T47D (cell line): ENCODE measurements around the gene CLHC1.
"Not testable (repeated sequence)": the region's sequence is repeated elsewhere in the genome, so short reads cannot be mapped to it uniquely, and the experiment has no call there.

Experiments used
- DNase-seq, 2 experiments: peaks; one replicate each; pipeline versions ENCODE4 v3.0.0 to v3.0.0-alpha.2; 2011 to 2012; ENCODE audit warnings: low read depth in 1 of 2, low spot score in 1 of 2
- JUND ChIP-seq: IDR thresholded peaks from 2 replicates; pipeline ENCODE4 v1.6.1; 2012; ENCODE audit warnings: low read depth
- in situ Hi-C: cut with HindIII; loops from 2 replicates; pipeline ENCODE4 v1.10.0; 2016; ENCODE audit warnings: low sequenced_read_pairs, low pct_unique_long_range_greater_than_20kb

The CLHC1 gene

GRCh38 chr2:55138882-55139229 is 93.2 kb downstream of the CLHC1 start:
- DNase-seq = no peak
- TF ChIP-seq JUND = no peak
- in situ Hi-C loops = no loop called here

- DNase-seq = no peak
- in situ Hi-C loops = no loop called here
- no peak for TF ChIP-seq JUND
These were observed 93.8 kb downstream of the CLHC1 start for GRCh38 chr2:55138014-55138881.

DNA sequence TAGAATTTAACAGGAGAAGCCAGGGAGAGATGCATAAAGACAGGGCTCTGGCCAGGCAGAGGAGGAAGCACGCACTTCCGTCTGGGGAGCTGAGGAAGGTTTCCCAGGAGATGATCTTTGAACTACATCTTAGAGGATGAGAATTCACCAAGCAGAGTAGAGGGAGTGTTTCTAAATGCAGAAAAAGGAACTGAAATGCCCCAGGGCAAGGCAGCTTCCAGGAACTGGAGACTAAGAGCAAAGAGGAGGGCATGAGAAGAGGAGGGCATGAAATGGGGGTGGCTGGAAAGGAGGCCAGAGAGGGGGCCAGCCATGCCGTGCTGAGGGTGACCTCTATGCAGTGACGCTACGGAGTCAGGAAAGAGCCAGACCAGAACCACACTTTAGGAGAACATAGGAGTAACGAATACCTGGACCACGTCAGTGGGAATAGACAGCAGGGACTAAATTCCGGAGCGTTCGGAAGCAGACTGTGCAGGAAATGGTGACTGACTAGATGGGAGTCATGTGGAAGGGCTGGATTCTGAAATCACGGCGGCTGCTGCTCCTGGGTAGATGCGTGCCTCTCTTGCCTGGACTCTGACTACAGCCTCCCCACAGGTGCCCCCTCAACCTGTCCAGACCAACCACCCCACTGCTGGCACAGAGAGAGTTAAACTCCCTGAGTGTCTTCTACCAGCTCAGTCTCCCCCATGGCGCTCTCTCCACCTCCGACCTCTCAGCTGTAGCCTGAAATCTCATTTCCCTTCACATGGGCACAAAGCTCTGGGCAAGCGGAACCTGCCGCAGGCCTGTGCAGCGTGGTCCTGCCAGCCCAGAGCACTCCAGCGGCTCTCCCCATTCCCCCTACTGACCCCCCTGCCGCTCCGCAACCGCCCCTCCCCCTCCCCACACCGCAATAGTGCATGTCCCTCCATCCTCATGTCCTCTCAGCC is 94.8 kb downstream of the CLHC1 start:
- in situ Hi-C loops = no loop called here
- no peak for DNase-seq
- TF ChIP-seq JUND = no peak

DNA sequence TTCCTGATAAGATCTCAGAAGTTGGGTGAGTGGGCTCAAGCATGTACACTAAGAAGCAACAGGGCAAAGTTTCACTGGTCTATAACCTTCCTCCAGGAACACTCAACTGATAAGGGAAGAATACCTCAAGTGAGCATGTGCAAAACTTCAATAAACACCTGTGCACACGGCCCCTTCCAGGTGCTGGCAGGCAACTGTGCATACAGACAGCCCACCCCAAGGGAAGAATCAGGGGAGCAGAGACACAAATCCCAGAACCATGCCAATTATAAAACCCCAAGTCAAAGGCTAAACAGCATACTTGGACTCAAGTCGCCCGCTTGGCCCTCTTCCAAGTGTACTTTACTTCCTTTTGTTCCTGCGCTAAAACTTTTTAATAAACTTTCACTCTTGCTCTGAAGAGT is 96.0 kb downstream of the CLHC1 start:
- in situ Hi-C loops = no loop called here
- no peak for DNase-seq
- no peak for TF ChIP-seq JUND

DNA sequence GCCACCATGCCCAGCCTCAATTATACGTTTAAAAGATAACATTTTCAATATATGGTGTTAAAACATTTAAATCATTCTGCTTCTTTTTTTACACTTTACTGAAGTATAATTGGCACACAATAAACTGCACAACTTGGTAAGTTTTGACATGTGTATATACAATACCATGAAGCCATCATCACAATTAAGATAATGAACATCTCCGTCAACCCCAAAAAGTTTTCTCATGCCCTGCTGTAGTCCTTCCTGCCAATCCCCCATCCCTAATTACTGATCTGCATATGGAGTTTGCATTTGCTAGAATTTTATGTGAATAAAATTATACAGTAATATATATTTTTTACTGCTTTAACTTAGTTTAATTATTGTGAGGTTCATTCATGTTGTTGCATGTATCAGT is 96.6 kb downstream of the CLHC1 start:
- in situ Hi-C loops = no loop called here
- TF ChIP-seq JUND = no peak
- no peak for DNase-seq

GRCh38 chr2:55134316-55134706 is 97.8 kb downstream of the CLHC1 start:
- in situ Hi-C loops = no loop called here
- no peak for TF ChIP-seq JUND
- no peak for DNase-seq

GRCh38 chr2:55133467-55134315 is 98.4 kb downstream of the CLHC1 start:
- DNase-seq = no peak
- no peak for TF ChIP-seq JUND
- in situ Hi-C loops = no loop called here

- DNase-seq = no peak
- no peak for TF ChIP-seq JUND
- in situ Hi-C loops = no loop called here
These were observed 101.2 kb downstream of the CLHC1 start for GRCh38 chr2:55130849-55131248.

- DNase-seq, in situ Hi-C loops: not testable (repeated sequence)
These were observed 105.5 kb downstream of the CLHC1 start for GRCh38 chr2:55126643-55127042.
